ENCODE data around the gene LIMCH1. TPM values are rescaled to one million over a fixed set of nuclear protein-coding genes. Genes with fewer than 3 reads are reported as not detected.

Gene LIMCH1
- total and polyA plus RNA-seq, 11 donors = 50.9 to 345 (median 233) TPM

DNA sequence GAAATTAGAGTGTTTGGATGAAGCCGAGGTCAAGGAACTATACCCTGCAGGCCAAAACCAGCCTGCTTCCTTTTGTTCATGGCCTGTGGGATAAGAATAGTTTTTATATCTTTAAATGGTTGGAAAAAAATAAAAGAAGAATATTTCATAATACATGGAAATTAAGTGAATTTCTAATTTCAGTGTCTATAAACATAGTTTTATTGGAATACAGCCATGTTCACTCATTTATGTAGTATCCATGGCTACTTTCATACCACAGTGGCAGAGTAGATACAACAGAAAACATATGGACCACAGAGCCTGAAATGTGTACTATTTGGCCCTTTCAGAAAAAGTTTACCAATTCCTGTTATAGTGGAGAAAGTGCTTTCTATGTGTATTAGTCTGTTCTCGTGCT lies 13.6 kb downstream of the LIMCH1 start:
- no peak overlapping the region for H3K4me3 ChIP-seq
- H3K27me3 ChIP-seq = no peaks in the 10 kb centered on the region
- no peak overlapping the region for H3K27ac ChIP-seq
- no peaks in the 10 kb centered on the region for H3K36me3 ChIP-seq
- no peaks in the 10 kb centered on the region for H3K9me3 ChIP-seq
- 90 to 99% (median 95%) methylated on average over 2 of the region's 2 CpGs for WGBS, 4 donors
- ATAC-seq (no peak), DNase-seq (no peak)
- TF ChIP-seq, protein P1, sequence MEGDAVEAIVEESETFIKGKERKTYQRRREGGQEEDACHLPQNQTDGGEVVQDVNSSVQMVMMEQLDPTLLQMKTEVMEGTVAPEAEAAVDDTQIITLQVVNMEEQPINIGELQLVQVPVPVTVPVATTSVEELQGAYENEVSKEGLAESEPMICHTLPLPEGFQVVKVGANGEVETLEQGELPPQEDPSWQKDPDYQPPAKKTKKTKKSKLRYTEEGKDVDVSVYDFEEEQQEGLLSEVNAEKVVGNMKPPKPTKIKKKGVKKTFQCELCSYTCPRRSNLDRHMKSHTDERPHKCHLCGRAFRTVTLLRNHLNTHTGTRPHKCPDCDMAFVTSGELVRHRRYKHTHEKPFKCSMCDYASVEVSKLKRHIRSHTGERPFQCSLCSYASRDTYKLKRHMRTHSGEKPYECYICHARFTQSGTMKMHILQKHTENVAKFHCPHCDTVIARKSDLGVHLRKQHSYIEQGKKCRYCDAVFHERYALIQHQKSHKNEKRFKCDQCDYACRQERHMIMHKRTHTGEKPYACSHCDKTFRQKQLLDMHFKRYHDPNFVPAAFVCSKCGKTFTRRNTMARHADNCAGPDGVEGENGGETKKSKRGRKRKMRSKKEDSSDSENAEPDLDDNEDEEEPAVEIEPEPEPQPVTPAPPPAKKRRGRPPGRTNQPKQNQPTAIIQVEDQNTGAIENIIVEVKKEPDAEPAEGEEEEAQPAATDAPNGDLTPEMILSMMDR (IDR thresholded peaks at IDR 0.05) = no peak
- no peak for TF ChIP-seq POLR2A (IDR thresholded peaks at IDR 0.05)
- intact Hi-C loops (cut with DNase I) = no loop called here
- H3K4me1 ChIP-seq = peaks cover 0 to 71% (median 36%) of the 10 kb centered on the region in 12 donors

DNA sequence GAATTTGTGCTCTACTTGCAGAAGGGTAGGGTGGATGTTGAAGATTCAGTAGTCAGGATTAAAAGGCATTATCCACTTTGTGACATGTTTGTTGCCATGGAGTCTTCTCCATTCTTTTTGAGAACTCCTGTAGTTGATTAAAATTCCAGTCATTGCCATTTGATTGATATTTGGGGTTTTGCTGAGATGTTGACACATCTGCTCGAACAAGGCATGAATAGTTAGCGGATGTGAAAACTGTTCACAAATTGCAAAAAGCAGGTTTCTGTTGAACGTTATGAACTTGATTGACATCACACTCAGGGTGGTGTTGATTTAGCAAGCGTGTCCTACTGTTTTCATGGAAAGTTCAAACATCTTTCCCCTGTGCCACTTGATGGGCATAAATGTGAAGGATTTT lies 16.9 kb downstream of the LIMCH1 start:
- Histone ChIP-seq H3K27me3 (no peaks in the 10 kb centered on the region), H3K36me3 (no peaks in the 10 kb centered on the region), H3K27ac (no peak overlapping the region), H3K4me1 (peaks cover 0 to 65% (median 34%) of the 10 kb centered on the region in 12 donors), H3K9me3 (no peaks in the 10 kb centered on the region), H3K4me3 (no peak overlapping the region)
- DNase-seq (no peak), ATAC-seq (no peak)
- 88 to 94% (median 94%) methylated on average over 4 of the region's 4 CpGs for whole genome bisulfite sequencing, 4 donors
- TF ChIP-seq, protein P1 (IDR thresholded peaks at IDR 0.05) = no peak
- no peak for TF ChIP-seq POLR2A (IDR thresholded peaks at IDR 0.05)
- intact Hi-C loops (cut with DNase I) = no loop called here

DNA sequence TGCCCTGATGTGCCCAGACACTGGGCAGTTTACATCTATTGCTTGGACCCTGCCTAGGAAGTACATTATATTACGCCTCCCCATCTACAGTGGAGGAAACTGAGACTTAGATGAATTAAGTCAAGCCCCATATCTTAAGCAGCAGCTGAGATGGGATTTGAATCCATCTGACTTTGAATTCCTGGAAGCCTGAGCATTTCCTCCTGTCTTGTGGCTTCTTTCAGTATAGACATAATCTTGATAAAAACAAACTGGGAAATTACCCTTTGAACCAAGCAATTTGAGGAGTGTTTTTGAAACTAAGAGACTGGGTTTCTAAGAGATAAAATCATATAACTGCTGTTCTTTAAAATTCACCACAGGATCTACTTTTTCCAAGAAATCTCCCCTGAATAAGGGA lies 18.6 kb downstream of the LIMCH1 start:
- DNase-seq = no peak
- H3K4me1 ChIP-seq = peaks cover 0 to 60% (median 27%) of the 10 kb centered on the region in 12 donors
- 77 to 82% (median 82%) methylated on average over 1 of the region's 1 CpG for WGBS, 4 donors

DNA sequence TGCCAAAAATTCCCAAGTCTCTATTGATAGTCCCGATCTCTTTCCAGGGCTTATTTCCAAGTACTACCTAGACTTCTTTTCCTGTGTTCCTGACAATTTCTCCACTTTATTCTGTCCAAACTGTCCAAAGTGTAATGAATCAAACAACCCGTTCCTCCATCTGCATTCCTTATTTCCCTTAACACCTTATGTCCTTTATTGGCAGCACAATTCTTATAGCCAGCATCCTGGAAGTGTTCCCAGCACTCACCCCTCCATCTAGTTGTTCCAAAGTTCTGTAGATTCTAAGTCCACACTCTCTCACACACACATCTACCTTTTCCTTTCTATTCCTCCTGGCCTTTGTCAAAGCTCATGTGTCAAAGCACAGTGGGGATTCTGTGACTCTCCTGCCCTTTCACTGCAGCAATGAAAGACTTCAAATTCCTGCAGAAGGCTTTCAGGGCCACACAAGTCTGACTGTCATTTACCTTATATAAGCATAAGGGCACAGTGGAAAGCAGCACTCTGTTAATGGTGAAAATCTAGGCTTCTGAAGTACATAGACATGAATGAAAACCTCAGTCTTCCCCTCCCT lies 22.1 kb downstream of the LIMCH1 start:
- Histone ChIP-seq H3K27ac (no peak overlapping the region), H3K4me1 (peaks cover 0 to 68% (median 26%) of the 10 kb centered on the region in 12 donors), H3K4me3 (no peak overlapping the region), H3K27me3 (no peaks in the 10 kb centered on the region), H3K36me3 (peaks cover 0 to 3% (median 0%) of the 10 kb centered on the region in 9 donors), H3K9me3 (no peaks in the 10 kb centered on the region)
- no peak for TF ChIP-seq POLR2A (IDR thresholded peaks at IDR 0.05)
- TF ChIP-seq, protein P1 (IDR thresholded peaks at IDR 0.05) = no peak
- ATAC-seq = peak in 1 of 4 donors; percentile 21
- DNase-seq = no peak
- intact Hi-C loops (cut with DNase I) = no loop called here
- 35 to 46% (median 39%) methylated on average over 2 of the region's 2 CpGs for WGBS, 4 donors

More for the DNA sequence above, 18.6 kb downstream of the LIMCH1 start:
- Histone ChIP-seq H3K27ac (peak overlapping the region in 1 of 12 donors; percentile 30), H3K27me3 (no peaks in the 10 kb centered on the region), H3K9me3 (no peaks in the 10 kb centered on the region), H3K4me3 (no peak overlapping the region), H3K36me3 (no peaks in the 10 kb centered on the region)
- TF ChIP-seq, protein P1 (IDR thresholded peaks at IDR 0.05) = no peak
- TF ChIP-seq POLR2A (IDR thresholded peaks at IDR 0.05) = no peak
- no peak for ATAC-seq
- intact Hi-C loops (cut with DNase I) = no loop called here
